HG02798 (cell line): ENCODE measurements around the gene LYAR.

Source experiments
- ATAC-seq: cut with Tn5 transposase; IDR thresholded peaks from one replicate; pipeline ENCODE4 v1.9.1; 2021; ENCODE audit warnings: mild to moderate bottlenecking; ENCODE audit not compliant: unreplicated experiment, poor library complexity

The LYAR gene, protein sequence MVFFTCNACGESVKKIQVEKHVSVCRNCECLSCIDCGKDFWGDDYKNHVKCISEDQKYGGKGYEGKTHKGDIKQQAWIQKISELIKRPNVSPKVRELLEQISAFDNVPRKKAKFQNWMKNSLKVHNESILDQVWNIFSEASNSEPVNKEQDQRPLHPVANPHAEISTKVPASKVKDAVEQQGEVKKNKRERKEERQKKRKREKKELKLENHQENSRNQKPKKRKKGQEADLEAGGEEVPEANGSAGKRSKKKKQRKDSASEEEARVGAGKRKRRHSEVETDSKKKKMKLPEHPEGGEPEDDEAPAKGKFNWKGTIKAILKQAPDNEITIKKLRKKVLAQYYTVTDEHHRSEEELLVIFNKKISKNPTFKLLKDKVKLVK

DNA sequence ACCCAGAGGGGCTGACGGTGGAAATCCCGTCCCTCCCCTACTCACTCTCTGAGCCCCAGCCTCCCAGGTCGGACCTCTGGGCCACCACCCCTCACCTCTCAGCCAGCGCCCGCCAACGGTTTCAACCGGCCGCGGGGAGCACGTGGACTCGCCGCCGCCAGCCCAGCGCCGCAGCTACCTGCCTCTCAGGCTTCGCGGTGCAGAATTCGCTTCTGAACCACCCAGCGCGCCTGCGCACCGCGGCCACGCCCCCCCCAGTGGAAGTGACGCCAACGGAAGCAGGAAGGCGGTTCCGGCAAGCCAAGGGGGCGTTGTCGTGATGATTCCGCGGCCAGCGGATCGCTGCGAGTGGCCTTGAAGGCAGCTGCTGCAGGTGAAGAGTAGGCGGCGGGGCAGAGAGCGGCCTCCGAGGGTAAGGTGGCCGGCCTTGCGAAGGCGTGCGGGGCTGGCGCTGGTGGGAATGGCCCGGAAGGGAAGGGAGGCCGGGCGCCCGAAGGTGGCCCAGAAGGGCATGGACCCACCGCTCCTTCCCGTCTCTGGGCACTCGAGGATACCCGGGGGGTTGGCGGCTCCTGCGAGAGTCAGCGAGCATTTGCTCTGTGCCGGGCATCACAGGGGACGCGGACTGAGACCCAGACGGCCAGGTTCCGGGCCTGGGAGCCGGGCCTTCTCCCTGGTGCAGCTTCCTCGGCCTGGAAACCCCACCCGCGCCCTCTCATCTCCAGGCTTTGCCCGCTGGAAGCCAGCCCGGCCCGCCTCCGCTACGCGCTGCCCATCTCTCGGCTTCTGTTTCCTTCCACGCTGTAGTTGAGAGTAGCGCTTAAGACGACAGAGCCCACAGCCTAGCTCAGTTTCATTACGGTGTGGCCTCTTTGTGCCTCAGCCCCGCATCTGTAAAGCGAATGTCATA lies at the start of gene LYAR, which contains the start of gene ZBTB49:
Gene LYAR (minus strand): TSS at position 214 of the 910 bp plus-strand sequence. CDS start 6,412 bp downstream, outside the sequence.
Gene ZBTB49 (plus strand): TSS at position 311 of the 910 bp plus-strand sequence. CDS start 9,695 bp downstream, outside the sequence.
- ATAC-seq = peak; percentile 89

GRCh38 chr4:4339504-4340085 lies 49.6 kb upstream of the LYAR start:
- no peak for ATAC-seq

DNA sequence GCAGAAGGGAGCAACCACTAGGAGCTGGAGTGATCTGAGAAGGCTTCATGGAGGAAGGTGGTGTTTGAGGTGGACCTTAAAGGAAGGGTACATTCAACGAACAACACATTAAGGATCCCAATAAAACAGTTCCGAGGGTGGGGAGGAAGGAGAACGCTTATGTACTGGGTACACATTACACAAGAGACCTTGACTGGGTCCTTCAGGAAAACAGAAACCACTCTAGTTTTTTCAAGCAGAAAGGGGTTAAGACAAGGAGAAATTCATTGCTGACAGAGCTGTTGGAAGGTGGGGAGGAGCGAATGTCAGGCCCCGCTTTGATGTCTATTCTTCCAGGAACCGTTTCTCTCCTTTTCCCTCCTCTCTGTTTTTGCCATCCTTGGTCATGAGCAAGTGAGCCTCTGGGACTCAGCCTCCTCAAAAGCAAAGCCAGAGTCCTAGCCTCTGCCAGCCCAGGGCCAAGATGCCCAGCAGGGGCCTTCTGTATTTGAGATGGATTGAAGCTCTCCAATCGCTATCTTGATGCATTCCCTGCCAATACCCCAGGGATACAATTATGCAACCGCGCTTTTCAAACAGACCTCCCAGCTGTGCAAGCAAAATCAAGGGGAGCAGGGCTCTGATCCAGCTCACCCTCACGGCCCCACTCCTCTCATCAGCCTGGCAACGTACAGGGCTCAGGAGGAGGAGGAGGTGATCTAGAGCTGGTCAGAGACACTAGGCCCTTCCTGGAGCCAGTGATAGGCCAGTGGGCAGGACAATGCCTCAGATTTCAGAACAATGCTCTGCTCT lies 48.5 kb upstream of the LYAR start:
- no peak for ATAC-seq

DNA sequence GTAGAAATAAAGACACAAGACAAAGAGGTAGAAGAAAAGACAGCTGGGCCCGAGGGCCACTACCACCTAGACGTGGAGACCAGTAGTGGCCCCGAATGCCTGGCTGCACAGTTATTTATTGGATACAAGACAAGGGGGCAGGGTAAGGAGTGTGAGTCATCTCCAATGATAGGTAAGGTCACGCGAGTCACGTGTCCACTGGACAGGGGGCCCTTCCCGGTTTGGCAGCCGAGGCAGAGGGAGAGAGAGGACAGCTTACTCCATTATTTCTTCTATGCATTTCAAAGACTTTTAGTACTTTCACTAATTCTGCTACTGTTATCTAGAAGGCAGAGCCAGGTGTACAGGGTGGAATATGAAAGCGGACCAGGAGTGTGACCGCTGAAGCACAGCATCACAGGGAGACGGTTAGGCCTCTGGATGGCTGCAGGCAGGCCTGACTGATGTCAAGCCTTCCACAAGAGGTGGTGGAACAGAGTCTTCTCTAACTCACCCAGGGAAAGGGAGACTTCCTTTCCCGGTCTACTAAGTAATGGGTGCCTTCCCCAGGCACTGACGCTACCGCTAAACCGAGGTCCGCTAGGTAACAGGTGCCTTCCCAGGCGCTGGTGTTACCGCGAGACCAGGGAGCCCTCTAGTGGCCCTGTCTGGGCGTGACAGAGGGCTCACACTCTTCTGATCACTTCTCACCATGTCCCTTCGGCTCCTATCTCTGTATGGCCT lies 45.0 kb upstream of the LYAR start:
- ATAC-seq = peak; percentile 60

GRCh38 chr4:4333265-4333706 lies 43.3 kb upstream of the LYAR start:
- no peak for ATAC-seq

GRCh38 chr4:4332529-4332928 lies 42.6 kb upstream of the LYAR start:
- no peak for ATAC-seq

- no peak for ATAC-seq
These were observed 40.8 kb upstream of the LYAR start for GRCh38 chr4:4330794-4331193.

- ATAC-seq = no peak
These were observed 39.5 kb upstream of the LYAR start for GRCh38 chr4:4329496-4329895.

- ATAC-seq = no peak
These were observed 38.9 kb upstream of the LYAR start for GRCh38 chr4:4328840-4329239.

DNA sequence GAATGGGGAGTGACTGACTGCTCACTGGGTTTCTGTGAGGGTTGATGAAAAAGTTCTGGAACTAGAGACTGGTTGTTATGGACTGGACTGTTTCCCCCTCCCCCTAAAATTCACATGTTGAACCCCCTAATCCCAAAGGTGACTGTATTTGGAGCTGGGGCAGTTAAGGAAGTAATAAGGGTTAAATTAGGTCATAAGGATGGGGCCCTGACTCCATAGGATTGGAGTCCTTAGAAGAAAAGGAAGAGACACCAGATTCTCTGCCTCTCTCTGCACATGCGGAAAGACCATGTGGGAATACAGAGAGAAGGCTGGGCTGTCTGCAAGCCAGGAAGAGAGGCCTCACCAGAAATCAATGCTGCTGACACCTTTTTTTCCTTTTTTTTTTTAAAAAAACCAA lies 38.3 kb upstream of the LYAR start:
- ATAC-seq = no peak

DNA sequence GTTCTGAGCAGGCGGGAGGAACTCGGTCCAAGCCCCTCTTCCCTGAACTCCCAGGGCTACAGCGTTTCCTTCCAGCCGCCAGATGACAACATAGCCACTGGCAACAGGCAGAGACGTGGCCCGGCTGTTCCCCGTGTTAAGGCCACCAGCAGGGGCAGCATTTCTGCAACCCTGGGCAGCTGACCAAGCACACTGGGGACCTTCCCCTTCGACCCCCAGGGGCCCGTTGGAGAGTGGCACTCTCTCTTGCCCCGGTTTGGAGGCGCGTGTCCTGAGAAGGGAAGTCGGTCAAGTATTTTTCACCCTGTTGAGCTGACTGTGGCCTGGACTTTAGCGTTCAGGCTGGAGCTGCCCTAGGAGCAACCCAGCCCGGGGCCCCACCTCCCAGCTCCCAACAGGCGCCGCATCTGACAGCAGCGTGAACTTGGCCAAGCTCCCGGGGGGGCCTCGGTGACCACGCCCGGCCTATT lies 37.7 kb upstream of the LYAR start:
- no peak for ATAC-seq

- ATAC-seq = no peak
These were observed 36.2 kb upstream of the LYAR start for GRCh38 chr4:4326166-4326565.

DNA sequence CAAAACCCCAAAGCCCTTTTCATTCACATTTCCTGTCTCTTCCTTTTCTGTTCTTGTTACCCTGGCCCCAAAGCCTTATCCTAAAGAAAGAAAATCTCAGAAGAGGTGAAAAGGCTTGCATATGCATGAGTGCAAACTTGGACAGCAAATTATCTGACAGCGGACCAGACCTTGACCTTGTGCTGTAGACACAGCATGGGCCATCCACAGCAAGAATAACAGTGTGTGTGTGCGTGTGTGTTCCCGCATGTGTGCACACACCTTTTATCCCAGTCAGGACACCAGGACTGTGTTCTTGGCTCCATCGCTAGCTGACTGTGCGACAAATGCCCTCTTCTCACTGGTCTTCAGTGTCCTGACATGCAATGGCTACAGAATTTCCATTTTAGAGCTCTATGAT lies 35.4 kb upstream of the LYAR start:
- no peak for ATAC-seq

GRCh38 chr4:4323705-4324534 lies 34.0 kb upstream of the LYAR start:
- ATAC-seq = no peak

GRCh38 chr4:4321951-4322688 lies 32.2 kb upstream of the LYAR start:
- ATAC-seq = no peak

GRCh38 chr4:4320951-4321714 lies 31.2 kb upstream of the LYAR start:
- no peak for ATAC-seq

GRCh38 chr4:4320528-4320927 lies 30.6 kb upstream of the LYAR start:
- ATAC-seq = no peak
